ENCODE data around the gene ZSWIM4.
"Not testable (repeated sequence)": the region's sequence is repeated elsewhere in the genome, so short reads cannot be mapped to it uniquely, and the experiment has no call there.

The ZSWIM4 gene

GRCh38 chr19:13794757-13795589, at the start of gene ZSWIM4:
Gene ZSWIM4 (plus strand): TSS chr19:13795443. CDS start chr19:13795649, 206 bp downstream.
- peak; percentile 99 for DNase-seq (ENCODE audit: low spot score)

DNA sequence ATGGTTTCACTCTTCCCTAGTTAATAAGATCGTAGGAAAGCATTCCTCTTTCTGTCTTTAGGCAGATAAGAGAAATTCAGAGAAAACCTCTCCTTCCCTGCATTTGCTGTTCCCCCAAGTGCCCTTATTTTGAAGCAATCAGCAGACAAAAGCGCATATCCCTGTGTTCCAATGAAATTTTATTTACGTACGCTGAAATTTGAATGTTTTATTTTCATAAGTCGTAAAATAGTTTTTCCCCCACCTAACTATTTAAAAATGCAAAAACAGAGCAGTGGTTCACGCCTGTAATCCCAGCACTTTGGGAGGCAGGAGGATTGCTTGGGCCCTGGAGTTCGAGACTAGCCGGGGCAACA, 48.2 kb upstream of the ZSWIM4 start:
- DNase-seq (ENCODE audit: low spot score) = no peak

DNA sequence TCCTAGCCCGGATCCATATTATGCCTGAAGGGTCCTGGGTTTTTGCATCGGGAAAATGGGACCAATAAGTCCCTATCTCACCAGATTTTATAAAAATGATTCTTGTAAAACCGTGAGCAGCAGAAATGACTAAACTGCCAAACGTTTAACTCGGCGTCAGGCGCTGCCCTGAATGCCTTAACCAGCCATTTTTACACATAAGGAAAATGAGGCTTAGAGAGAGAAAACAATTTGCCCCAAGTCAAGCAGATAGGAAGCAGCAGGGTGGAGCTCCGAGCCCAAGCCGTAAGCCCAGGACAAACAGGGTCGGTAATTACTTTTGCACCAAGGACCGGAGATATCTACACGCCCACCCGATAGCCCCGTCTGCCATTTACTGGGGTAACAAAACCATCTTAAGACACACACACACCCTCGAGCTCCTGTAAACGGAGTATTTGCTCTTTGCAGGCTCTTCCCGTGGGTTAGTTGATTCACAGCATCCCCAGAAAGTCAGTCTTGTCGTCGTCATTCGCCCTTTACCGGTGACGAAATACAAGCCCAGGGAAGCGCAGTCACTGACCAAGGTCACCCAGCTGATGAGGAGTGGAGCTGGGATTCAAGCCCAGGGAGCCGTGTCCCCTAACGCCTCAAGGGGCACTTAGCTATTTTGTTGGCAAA, 46.9 kb upstream of the ZSWIM4 start:
- DNase-seq (ENCODE audit: low spot score) = peak; percentile 23

GRCh38 chr19:13751436-13751835, 43.8 kb upstream of the ZSWIM4 start:
- no peak for DNase-seq (ENCODE audit: low spot score)

DNA sequence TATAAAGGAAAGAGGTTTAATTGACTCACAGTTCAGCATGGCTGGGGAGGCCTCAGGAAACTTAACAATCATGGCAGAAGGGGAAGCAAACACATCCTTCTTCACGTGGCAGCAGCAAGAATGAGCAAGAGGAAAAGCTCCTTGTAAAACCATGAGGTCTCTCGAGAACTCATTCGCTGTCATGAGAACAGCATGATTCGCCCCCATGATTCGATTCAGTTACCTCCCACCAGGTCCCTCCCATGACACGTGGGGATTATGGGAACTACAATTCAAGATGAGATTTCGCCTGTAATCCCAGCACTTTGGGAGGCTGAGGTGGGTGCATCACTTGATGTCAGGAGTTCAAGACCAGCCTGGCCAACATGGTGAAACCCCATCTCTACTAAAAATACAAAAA, 41.6 kb upstream of the ZSWIM4 start:
- not testable (repeated sequence) for DNase-seq (ENCODE audit: low spot score)

DNA sequence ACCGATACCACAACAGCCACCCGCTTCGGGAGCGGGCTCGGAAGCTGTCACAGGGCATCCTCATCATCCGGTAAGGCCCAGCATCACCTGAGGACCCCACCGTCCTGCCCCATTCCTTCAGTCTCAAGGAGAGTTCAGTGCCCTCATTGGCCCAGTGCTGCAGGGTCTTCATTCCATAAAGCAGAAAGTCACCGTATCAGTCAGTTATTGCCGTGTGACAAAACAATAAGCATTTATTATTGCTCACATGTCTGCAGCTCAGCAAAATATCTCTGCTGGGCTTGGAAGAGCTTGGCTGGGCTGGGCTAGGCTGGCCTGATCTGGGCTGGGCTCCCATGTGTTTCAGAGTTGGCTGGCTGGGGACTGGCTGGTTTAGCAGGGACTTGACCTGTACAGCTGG, 39.0 kb upstream of the ZSWIM4 start:
- no peak for DNase-seq (ENCODE audit: low spot score)

DNA sequence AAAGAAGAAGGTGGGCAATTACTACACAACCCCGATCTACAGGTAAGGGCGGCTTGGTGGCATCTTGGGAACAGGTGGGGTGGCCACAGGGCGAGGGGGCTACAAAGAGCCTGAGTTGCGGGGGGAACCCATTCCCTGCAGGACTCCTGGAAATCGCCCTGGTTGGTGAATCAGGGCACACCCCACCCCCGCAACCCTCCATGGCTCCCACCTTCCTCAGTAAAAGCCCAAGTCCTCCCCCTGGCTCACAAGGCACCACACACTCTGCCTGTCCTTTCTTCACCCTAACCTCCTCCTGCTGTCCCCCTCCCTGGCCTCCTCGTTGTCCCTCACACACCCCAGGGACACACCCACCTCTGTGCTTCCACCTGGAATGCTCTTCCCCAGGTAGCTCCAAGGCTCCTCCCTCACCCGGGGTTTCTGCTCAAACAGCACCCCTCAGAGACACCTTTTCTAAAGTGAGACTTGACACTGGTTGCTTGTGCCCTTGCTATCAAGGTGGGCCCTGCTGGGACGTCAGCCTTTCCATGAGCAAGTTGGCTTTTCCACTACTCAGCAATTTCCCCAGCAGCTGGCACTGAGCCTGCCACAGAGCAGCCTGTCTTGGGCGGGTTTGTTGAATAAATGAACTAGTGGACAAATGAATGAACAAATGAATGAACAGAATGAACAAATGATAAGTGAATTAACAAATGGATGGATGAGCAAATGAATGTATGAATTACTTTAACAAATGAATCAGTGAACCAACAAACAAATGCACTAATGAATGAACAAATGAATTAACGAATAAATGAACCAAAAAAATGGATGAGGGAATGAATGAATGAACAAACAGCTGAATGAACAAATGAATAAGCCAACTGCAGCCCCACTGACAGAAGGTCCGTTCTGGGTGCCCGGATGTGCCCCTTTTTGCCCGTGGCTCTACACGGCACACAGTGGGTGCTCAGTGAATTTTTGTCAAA, 37.2 kb upstream of the ZSWIM4 start:
- no peak for DNase-seq (ENCODE audit: low spot score)

- DNase-seq (ENCODE audit: low spot score) = no peak
Measured at GRCh38 chr19:13758795-13759194, 36.4 kb upstream of the ZSWIM4 start.

DNA sequence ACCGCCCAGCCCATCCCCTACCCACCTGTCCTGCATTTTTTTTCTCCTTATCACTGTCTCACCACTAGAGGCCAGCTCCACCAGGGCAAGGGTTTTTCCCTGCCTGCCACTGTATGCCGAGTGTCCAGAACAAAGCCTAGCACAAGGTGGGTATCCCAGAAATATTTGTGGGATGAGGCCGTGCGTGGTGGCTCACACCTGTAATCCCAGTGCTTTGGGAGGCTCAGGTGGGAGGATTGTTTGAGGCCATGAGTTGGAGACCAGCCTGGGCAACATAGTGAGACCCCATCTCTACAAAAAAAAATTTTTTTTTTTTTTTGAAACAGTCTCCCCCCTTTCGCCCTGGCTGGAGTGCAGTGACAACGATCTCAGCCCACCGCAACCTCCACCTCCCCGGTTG, 33.8 kb upstream of the ZSWIM4 start:
- no peak for DNase-seq (ENCODE audit: low spot score)

GRCh38 chr19:13762635-13763235, 32.5 kb upstream of the ZSWIM4 start:
- no peak for DNase-seq (ENCODE audit: low spot score)

- DNase-seq (ENCODE audit: low spot score) = no peak
Measured at GRCh38 chr19:13763265-13763664, 32.0 kb upstream of the ZSWIM4 start.

- DNase-seq (ENCODE audit: low spot score) = peak; percentile 94
Measured at GRCh38 chr19:13764101-13764807, 31.0 kb upstream of the ZSWIM4 start, which contains the start of gene MRI1. Gene MRI1 (plus strand): TSS chr19:13764522. CDS start chr19:13764589, 67 bp downstream.

GRCh38 chr19:13764821-13765394, 30.3 kb upstream of the ZSWIM4 start:
- DNase-seq (ENCODE audit: low spot score) = peak; percentile 49

- DNase-seq (ENCODE audit: low spot score) = no peak
Measured at GRCh38 chr19:13765395-13766094, 29.7 kb upstream of the ZSWIM4 start.

DNA sequence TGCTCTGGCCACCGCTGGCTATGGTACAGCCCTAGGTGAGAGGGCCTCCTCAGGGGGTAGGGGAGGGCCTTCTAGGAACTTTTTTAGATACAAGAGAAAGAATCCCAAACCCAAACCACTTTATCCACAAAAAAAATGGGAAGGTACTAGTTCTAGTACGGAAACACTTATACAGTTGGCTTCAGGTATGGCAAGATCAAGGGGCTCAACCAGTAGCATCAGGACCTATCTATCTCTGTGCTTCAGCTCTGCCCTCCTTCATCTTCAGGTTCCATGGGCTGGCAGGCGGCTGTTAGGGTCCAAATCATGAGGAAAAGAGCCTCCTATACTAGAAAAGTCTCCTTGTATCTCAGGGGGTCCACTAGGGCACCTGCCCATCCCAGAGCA, 29.2 kb upstream of the ZSWIM4 start:
- no peak for DNase-seq (ENCODE audit: low spot score)

DNA sequence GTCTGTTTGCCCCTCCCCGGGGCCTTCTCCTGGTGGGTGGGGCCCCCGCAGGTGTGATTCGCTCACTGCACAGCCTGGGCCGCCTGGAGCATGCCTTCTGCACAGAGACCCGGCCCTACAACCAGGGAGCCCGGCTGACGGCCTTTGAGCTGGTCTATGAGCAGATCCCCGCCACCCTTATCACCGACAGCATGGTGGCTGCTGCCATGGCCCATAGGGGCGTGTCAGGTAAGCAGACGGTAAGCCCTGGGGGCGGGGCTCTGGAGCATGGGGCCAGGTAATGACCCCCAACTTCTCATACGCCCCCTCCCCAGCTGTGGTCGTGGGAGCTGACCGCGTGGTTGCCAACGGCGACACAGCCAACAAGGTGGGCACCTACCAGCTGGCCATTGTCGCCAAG, 26.7 kb upstream of the ZSWIM4 start:
- DNase-seq (ENCODE audit: low spot score) = no peak

GRCh38 chr19:13770013-13770635, 25.1 kb upstream of the ZSWIM4 start:
- no peak for DNase-seq (ENCODE audit: low spot score)

- peak; percentile 93 for DNase-seq (ENCODE audit: low spot score)
Measured at GRCh38 chr19:13774217-13775191, 20.7 kb upstream of the ZSWIM4 start, which contains the start of gene C19orf53. Gene C19orf53 (plus strand): TSS chr19:13774456. CDS start chr19:13774478, 22 bp downstream.
